Thymus (tissue), 11 donors: ENCODE data around the gene LRRC8B. TPM values are rescaled to one million over a fixed set of nuclear protein-coding genes. Genes with fewer than 3 reads are reported as not detected.

Source experiments
- DNase-seq, 9 donors: peaks; one replicate each; pipeline ENCODE4 v3.0.0-alpha.2; 2013; ENCODE audit warnings: low spot score in 9 of 9, low read depth in 6 of 9, missing footprints in 1 of 9
- H3K27ac ChIP-seq, 2 donors: one replicate each; pipeline ENCODE4 v1.5.1; 2013; ENCODE audit warnings: control low read depth in 1 of 2, low read depth in 1 of 2, low read length in 1 of 2, mild to moderate bottlenecking in 1 of 2, moderate library complexity in 1 of 2
- H3K27me3 ChIP-seq, 2 donors: one replicate each; pipeline ENCODE4 v1.5.1; 2013; ENCODE audit warnings: low read length in 1 of 2; ENCODE audit not compliant: control insufficient read depth in 2 of 2, insufficient read depth in 1 of 2
- H3K36me3 ChIP-seq, 2 donors: one replicate each; pipeline ENCODE4 v1.5.1; 2013; ENCODE audit warnings: low read length in 1 of 2, mild to moderate bottlenecking in 1 of 2, moderate library complexity in 1 of 2; ENCODE audit not compliant: control insufficient read depth in 2 of 2, insufficient read depth in 2 of 2
- H3K4me1 ChIP-seq, 2 donors: one replicate each; pipeline ENCODE4 v1.5.1; 2013; ENCODE audit warnings: low read length in 2 of 2; ENCODE audit not compliant: control insufficient read depth in 2 of 2, insufficient read depth in 2 of 2
- H3K4me3 ChIP-seq, 2 donors: one replicate each; pipeline ENCODE4 v1.5.1; 2013; ENCODE audit warnings: low read length in 2 of 2, control low read depth in 1 of 2, mild to moderate bottlenecking in 1 of 2
- H3K9me3 ChIP-seq, 2 donors: one replicate each; pipeline ENCODE4 v1.5.1; 2013; ENCODE audit warnings: low read length in 1 of 2, mild to moderate bottlenecking in 1 of 2; ENCODE audit not compliant: control insufficient read depth in 2 of 2, insufficient read depth in 1 of 2
- WGBS: extraction: QIAGEN DNeasy Blood & Tissue Kit; methylation state at CpG from one replicate; pipeline ENCODE4 v1.1.7; 2013; 5-methylcytosine and 5-hydroxymethylcytosine counted together
- polyA plus RNA-seq: library from polyadenylated mRNA; stranded (reverse); fragments of 200-250 nt; gene quantifications from one replicate; pipeline ENCODE4 v1.2.3, GENCODE V29; 2013
- total RNA-seq: library from RNA; stranded (reverse); fragments of 120-200 nt; gene quantifications from one replicate; pipeline ENCODE4 v1.2.4, GENCODE V29; 2013
- donor health status: healthy.

Gene LRRC8B
- total and polyA plus RNA-seq, 2 donors = 3.5 to 4.7 TPM

DNA sequence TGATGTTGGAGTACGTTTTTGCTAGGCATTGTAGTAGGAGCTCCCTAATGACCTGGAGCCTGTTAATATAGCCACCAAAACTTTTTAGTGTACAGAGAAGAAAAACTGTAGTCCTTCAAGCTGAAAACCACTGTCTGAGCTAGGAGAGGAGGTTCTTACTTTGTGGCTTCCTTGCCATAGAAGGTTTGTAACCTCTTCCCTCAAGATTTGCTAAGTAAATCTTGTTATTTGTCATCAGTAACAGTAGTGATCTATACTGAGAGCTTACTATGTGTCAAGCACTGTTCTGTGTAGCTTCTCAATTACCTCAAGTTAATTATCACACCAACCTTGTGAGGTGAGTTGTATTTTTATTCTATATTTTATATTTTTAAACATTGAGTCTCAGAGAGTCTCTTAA, 87.1 kb downstream of the LRRC8B start:
- Histone ChIP-seq H3K4me1 (peaks cover 6 to 21% of the 10 kb centered on the region in 2 donors), H3K27ac (no peak overlapping the region), H3K9me3 (no peaks in the 10 kb centered on the region), H3K4me3 (no peak overlapping the region), H3K27me3 (no peaks in the 10 kb centered on the region), H3K36me3 (no peaks in the 10 kb centered on the region)
- DNase-seq = peak in 1 of 9 donors; percentile 50
- WGBS = 92% methylated on average over 1 of the region's 1 CpG

DNA sequence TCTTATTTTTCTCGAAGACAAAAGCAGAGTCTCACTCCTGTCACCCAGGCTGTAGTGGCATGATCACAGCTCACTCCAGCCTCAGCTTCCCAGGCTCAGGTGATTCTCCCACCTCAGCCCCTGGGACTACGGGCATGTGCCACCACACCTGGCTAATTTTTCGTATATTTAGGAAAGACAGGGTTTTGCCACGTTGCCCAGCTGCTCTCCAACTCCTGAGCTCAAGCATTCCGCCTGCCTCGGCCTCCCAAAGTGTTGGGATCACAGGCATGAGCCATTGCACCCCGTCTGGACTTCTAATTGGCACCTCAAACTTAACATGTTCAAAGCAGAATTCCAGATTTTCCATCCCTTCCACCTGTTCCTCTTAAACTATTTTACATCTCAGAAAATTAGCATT, 89.3 kb downstream of the LRRC8B start:
- no peak overlapping the region for H3K4me3 ChIP-seq
- no peaks in the 10 kb centered on the region for H3K36me3 ChIP-seq
- H3K27ac ChIP-seq = no peak overlapping the region
- 97% methylated on average over 7 of the region's 7 CpGs for WGBS
- DNase-seq = no peak
- peaks cover 6 to 19% of the 10 kb centered on the region in 2 donors for H3K4me1 ChIP-seq
- no peaks in the 10 kb centered on the region for H3K27me3 ChIP-seq
- H3K9me3 ChIP-seq = peaks cover 0 to 7% of the 10 kb centered on the region in 2 donors

- H3K4me1 ChIP-seq = peaks cover 0 to 3% of the 10 kb centered on the region in 2 donors
- WGBS = 95% methylated on average over 3 of the region's 3 CpGs
- peaks cover 0 to 7% of the 10 kb centered on the region in 2 donors for H3K9me3 ChIP-seq
- no peak overlapping the region for H3K4me3 ChIP-seq
- no peaks in the 10 kb centered on the region for H3K27me3 ChIP-seq
- no peak for DNase-seq
- H3K36me3 ChIP-seq = no peaks in the 10 kb centered on the region
- H3K27ac ChIP-seq = peak overlapping the region in 1 of 2 donors; percentile 15
Measured at GRCh38 chr1:89615676-89616598, 91.3 kb downstream of the LRRC8B start.

GRCh38 chr1:89616844-89617627, 92.4 kb downstream of the LRRC8B start:
- 97% methylated on average over 2 of the region's 2 CpGs for WGBS
- no peaks in the 10 kb centered on the region for H3K4me1 ChIP-seq
- H3K4me3 ChIP-seq = no peak overlapping the region
- no peak overlapping the region for H3K27ac ChIP-seq
- DNase-seq = no peak
- peaks cover 0 to 7% of the 10 kb centered on the region in 2 donors for H3K9me3 ChIP-seq
- no peaks in the 10 kb centered on the region for H3K36me3 ChIP-seq
- H3K27me3 ChIP-seq = no peaks in the 10 kb centered on the region

- peaks cover 0 to 7% of the 10 kb centered on the region in 2 donors for H3K9me3 ChIP-seq
- 98% methylated on average over 3 of the region's 3 CpGs for WGBS
- H3K4me1 ChIP-seq = no peaks in the 10 kb centered on the region
- H3K4me3 ChIP-seq = no peak overlapping the region
- no peaks in the 10 kb centered on the region for H3K27me3 ChIP-seq
- DNase-seq = no peak
- H3K36me3 ChIP-seq = no peaks in the 10 kb centered on the region
- H3K27ac ChIP-seq = no peak overlapping the region
Measured at GRCh38 chr1:89620664-89621063, 96.0 kb downstream of the LRRC8B start.

- H3K36me3 ChIP-seq = no peaks in the 10 kb centered on the region
- H3K9me3 ChIP-seq = peaks cover 0 to 2% of the 10 kb centered on the region in 2 donors
- WGBS = 77% methylated on average over 3 of the region's 3 CpGs
- H3K27ac ChIP-seq = no peak overlapping the region
- no peaks in the 10 kb centered on the region for H3K27me3 ChIP-seq
- no peak overlapping the region for H3K4me3 ChIP-seq
- H3K4me1 ChIP-seq = no peaks in the 10 kb centered on the region
- no peak for DNase-seq
Measured at GRCh38 chr1:89622895-89623294, 98.3 kb downstream of the LRRC8B start.

DNA sequence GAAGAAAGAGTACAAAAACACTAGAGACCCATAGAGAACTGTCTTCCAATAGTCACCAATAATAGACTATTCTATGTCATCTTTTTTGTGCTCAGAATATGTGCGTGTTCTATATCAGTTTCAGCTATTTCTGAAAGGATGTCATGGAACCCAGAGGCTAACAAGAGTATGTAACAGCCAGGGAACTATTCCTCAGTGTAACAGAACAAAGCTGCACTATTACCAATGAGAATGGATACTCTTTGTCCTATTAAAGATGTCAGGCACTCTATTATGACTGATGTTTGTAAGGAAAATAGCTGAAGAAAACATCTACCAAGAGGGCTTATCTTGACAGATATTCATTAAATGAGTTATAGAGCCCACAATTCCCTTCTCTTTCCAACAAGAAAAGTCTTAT, 99.7 kb downstream of the LRRC8B start:
- WGBS = 99% methylated on average over 1 of the region's 1 CpG
- no peak for DNase-seq
- H3K27ac ChIP-seq = no peak overlapping the region
- no peaks in the 10 kb centered on the region for H3K4me1 ChIP-seq
- H3K4me3 ChIP-seq = no peak overlapping the region
- no peaks in the 10 kb centered on the region for H3K36me3 ChIP-seq
- no peaks in the 10 kb centered on the region for H3K9me3 ChIP-seq
- no peaks in the 10 kb centered on the region for H3K27me3 ChIP-seq

DNA sequence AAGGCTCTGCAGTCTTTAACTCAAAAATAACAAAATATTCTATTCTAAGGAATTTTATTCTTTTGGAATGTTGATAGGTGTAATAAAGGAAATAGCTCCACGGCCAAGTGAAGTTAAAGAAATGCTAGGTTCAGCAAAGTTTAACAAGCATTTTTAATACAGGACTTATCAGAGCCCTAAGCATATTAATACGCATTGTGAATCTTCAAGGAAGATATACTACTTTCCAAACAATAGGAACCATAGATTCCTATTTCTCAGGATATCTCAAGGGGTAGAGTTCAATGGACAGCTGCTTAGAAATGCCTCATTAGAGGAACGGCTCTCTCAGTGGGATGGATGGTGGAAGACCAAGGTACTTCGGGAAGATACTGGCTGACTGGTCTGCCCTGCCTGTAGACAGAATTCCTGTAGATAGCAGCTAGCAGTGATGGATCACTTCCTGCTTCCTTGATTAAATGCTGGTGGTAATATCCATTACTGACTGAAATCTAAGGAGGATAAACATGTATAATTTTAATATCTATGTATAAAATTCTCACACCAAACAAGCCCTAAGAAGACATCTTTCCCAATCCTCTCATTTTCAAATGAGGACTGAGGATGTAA, 100.2 kb downstream of the LRRC8B start:
- Histone ChIP-seq H3K27me3 (no peaks in the 10 kb centered on the region), H3K36me3 (no peaks in the 10 kb centered on the region), H3K27ac (no peak overlapping the region), H3K4me3 (no peak overlapping the region), H3K4me1 (peaks cover 0 to 3% of the 10 kb centered on the region in 2 donors), H3K9me3 (no peaks in the 10 kb centered on the region)
- no peak for DNase-seq
- WGBS = 97% methylated on average over 4 of the region's 4 CpGs

- no peaks in the 10 kb centered on the region for H3K9me3 ChIP-seq
- no peak overlapping the region for H3K4me3 ChIP-seq
- peaks cover 0 to 2% of the 10 kb centered on the region in 2 donors for H3K27me3 ChIP-seq
- no peaks in the 10 kb centered on the region for H3K36me3 ChIP-seq
- no peak overlapping the region for H3K27ac ChIP-seq
- no peak for DNase-seq
- peaks cover 0 to 12% of the 10 kb centered on the region in 2 donors for H3K4me1 ChIP-seq
Measured at GRCh38 chr1:89627596-89627962, 103.0 kb downstream of the LRRC8B start.
